GM12878 (cell line): ENCODE results near the gene DNAH8.

Experiments used
- CREM ChIP-seq: IDR thresholded peaks from 2 replicates; pipeline ENCODE4 v1.6.1; 2014; ENCODE audit warnings: antibody characterized with exemption, low read depth
- CUX1 ChIP-seq: IDR thresholded peaks from 2 replicates; pipeline ENCODE4 v1.6.1; 2012; ENCODE audit warnings: improper control_type of control experiment, low read depth, low read length; ENCODE audit not compliant: insufficient replicate concordance
- FOS ChIP-seq: IDR thresholded peaks from 3 replicates; pipeline ENCODE4 v1.6.1; 2011; ENCODE audit warnings: borderline replicate concordance; ENCODE audit not compliant: insufficient read length; ENCODE audit errors: extremely low read depth
- MLLT1 ChIP-seq: fragments of 450-650 bp; IDR thresholded peaks from 2 replicates; pipeline ENCODE4 v1.6.1; 2016; ENCODE audit warnings: mild to moderate bottlenecking
- MYC ChIP-seq: IDR thresholded peaks from 2 replicates; pipeline ENCODE4 v1.6.1; 2011; ENCODE audit warnings: mild to moderate bottlenecking, low read length, moderate library complexity, inconsistent platforms; ENCODE audit not compliant: insufficient read depth, insufficient replicate concordance, insufficient read length, severe bottlenecking
- NR2C1 ChIP-seq: fragments of 450-650 bp; IDR thresholded peaks from 2 replicates; pipeline ENCODE4 v1.6.1; 2017; ENCODE audit warnings: antibody characterized with exemption, mild to moderate bottlenecking, moderate library complexity
- POLR2A ChIP-seq: IDR thresholded peaks from 2 replicates; pipeline ENCODE4 v1.6.1; 2011; ENCODE audit warnings: low read depth, mild to moderate bottlenecking, low read length
- POLR2AphosphoS5 ChIP-seq: IDR thresholded peaks from 2 replicates; pipeline ENCODE4 v1.6.1; 2011; ENCODE audit warnings: mild to moderate bottlenecking, low read length, inconsistent platforms
- SP1 ChIP-seq: IDR thresholded peaks from one replicate; pipeline ENCODE4 v1.6.1; 2011; ENCODE audit warnings: low read depth, low read length
- TARDBP ChIP-seq: IDR thresholded peaks from 2 replicates; pipeline ENCODE4 v1.6.1; 2016; ENCODE audit warnings: borderline replicate concordance
- USF2 ChIP-seq: IDR thresholded peaks from 2 replicates; pipeline ENCODE4 v1.6.1; 2011; ENCODE audit warnings: low read depth, low read length, improper control_type of control experiment, borderline replicate concordance
- TF ChIP-seq, protein P1 (sequence below), 3 experiments: IDR thresholded peaks in 2 of 3; conservative IDR thresholded peaks in 1 of 3; 2 replicates each; pipeline ENCODE4 v1.5.1; 2011; ENCODE audit warnings: low read depth in 3 of 3, low read length in 3 of 3, mild to moderate bottlenecking in 3 of 3, control low read depth in 2 of 3, moderate library complexity in 2 of 3, inconsistent platforms in 1 of 3, mixed read lengths in 1 of 3; ENCODE audit not compliant: control insufficient read depth in 2 of 3, insufficient read depth in 1 of 3; ENCODE audit errors: extremely low read depth in 1 of 3
- TF ChIP-seq, protein P2 (sequence below): IDR thresholded peaks from 2 replicates; pipeline ENCODE4 v1.6.1; 2012; ENCODE audit warnings: low read depth, low read length, improper control_type of control experiment

GRCh38 chr6:38824243-38824894, 109.3 kb downstream of the DNAH8 start:
- TF ChIP-seq MLLT1 (no peak), POLR2A (no peak), CREM (no peak), TARDBP (no peak), MYC (no peak), POLR2AphosphoS5 (no peak), USF2 (no peak), NR2C1 (no peak), FOS (no peak), SP1 (no peak), CUX1 (no peak)
- TF ChIP-seq, protein P1, sequence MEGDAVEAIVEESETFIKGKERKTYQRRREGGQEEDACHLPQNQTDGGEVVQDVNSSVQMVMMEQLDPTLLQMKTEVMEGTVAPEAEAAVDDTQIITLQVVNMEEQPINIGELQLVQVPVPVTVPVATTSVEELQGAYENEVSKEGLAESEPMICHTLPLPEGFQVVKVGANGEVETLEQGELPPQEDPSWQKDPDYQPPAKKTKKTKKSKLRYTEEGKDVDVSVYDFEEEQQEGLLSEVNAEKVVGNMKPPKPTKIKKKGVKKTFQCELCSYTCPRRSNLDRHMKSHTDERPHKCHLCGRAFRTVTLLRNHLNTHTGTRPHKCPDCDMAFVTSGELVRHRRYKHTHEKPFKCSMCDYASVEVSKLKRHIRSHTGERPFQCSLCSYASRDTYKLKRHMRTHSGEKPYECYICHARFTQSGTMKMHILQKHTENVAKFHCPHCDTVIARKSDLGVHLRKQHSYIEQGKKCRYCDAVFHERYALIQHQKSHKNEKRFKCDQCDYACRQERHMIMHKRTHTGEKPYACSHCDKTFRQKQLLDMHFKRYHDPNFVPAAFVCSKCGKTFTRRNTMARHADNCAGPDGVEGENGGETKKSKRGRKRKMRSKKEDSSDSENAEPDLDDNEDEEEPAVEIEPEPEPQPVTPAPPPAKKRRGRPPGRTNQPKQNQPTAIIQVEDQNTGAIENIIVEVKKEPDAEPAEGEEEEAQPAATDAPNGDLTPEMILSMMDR (IDR thresholded peaks at IDR 0.05 in 2 of 3, conservative IDR thresholded peaks at IDR 0.05 in 1 of 3; ENCODE audit: control insufficient read depth in 2 of 3, extremely low read depth in 1 of 3, insufficient read depth in 1 of 3, low read depth in 3 of 3, low read length in 3 of 3): no peak
- TF ChIP-seq, protein P2, sequence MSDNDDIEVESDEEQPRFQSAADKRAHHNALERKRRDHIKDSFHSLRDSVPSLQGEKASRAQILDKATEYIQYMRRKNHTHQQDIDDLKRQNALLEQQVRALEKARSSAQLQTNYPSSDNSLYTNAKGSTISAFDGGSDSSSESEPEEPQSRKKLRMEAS: no peak
